Fibroblast of pulmonary artery (primary cell): ENCODE measurements around the gene ZNF672.
"Not testable (repeated sequence)": the region's sequence is repeated elsewhere in the genome, so short reads cannot be mapped to it uniquely, and the experiment has no call there.

Experiments used
- DNase-seq: peaks from one replicate; pipeline ENCODE4 v3.0.0-alpha.2; 2010; ENCODE audit warnings: low read depth
- H3K4me3 ChIP-seq: replicated peaks from 2 replicates; pipeline ENCODE4 v1.5.1; 2011; ENCODE audit warnings: low read depth, mild to moderate bottlenecking, control low read depth, low read length, moderate library complexity
- TF ChIP-seq, protein P1 (sequence below): IDR thresholded peaks from 2 replicates; pipeline ENCODE4 v1.5.1; 2011; ENCODE audit warnings: mild to moderate bottlenecking, control low read depth, low read length, inconsistent platforms; ENCODE audit errors: missing control alignments

Gene ZNF672

GRCh38 chr1:248873993-248874533, 36.0 kb downstream of the ZNF672 start:
- TF ChIP-seq, protein P1, sequence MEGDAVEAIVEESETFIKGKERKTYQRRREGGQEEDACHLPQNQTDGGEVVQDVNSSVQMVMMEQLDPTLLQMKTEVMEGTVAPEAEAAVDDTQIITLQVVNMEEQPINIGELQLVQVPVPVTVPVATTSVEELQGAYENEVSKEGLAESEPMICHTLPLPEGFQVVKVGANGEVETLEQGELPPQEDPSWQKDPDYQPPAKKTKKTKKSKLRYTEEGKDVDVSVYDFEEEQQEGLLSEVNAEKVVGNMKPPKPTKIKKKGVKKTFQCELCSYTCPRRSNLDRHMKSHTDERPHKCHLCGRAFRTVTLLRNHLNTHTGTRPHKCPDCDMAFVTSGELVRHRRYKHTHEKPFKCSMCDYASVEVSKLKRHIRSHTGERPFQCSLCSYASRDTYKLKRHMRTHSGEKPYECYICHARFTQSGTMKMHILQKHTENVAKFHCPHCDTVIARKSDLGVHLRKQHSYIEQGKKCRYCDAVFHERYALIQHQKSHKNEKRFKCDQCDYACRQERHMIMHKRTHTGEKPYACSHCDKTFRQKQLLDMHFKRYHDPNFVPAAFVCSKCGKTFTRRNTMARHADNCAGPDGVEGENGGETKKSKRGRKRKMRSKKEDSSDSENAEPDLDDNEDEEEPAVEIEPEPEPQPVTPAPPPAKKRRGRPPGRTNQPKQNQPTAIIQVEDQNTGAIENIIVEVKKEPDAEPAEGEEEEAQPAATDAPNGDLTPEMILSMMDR, result no peak
- H3K4me3 ChIP-seq, result peak overlapping the region; percentile 86
- peak; percentile 93 for DNase-seq

GRCh38 chr1:248881261-248881660, 43.2 kb downstream of the ZNF672 start:
- no peak overlapping the region for H3K4me3 ChIP-seq
- TF ChIP-seq, protein P1, result no peak
- no peak for DNase-seq

DNA sequence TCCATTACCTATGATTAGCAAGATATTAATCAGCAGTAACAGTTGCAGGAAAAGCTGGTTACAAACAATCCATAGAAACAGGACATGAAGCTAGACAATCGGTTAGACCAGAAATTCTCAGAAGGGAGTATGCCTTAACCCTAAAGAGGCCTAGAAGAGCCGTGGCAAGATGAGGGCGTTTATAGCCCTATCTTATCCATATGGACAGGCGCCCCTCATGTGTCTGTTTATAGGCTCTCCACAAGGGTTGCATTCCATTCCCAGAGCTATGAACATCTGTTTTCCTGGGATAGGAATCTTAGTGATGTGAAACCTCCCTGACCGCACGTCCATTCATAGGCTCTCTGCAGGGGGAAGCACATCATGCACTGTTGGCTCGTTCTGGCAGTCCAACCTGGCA, 44.4 kb downstream of the ZNF672 start:
- DNase-seq, H3K4me3 ChIP-seq: not testable (repeated sequence)

DNA sequence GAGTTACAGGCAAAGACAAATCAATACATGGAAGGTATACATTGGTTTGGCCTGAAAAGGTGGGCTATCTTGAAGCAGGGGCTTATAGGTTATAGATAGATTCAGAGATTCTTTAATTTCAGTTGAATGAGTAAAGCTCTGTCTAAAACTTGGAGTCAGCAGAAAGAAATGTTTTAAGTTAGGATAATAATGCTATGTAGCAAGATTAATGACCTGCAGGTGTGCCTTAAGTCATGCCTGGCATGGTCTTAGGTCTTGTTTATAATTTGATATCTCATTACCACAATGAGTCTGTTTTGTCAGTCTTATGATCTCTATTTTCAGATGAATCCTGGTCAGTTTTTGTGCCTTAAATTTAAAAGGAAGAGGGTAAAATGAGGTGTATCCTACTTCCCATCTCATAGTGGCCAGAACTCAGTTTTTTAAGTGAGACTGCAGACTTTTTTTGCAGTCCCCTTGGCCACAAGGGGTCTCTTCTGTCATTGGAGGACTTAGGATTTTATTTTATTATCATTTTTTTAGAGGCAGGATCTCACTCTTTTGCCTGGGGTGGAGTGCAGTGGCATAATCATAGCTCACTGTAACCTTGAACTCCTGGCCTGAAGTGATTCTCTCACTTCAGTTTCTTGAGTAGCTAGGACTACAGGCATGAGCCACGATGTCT, 46.7 kb downstream of the ZNF672 start:
- H3K4me3 ChIP-seq, result no peak overlapping the region
- no peak for DNase-seq
- TF ChIP-seq, protein P1, result peak; percentile 4

- DNase-seq, result no peak
- H3K4me3 ChIP-seq, result no peak overlapping the region
- TF ChIP-seq, protein P1, result no peak
Observed at GRCh38 chr1:248885646-248886045, 47.6 kb downstream of the ZNF672 start.

DNA sequence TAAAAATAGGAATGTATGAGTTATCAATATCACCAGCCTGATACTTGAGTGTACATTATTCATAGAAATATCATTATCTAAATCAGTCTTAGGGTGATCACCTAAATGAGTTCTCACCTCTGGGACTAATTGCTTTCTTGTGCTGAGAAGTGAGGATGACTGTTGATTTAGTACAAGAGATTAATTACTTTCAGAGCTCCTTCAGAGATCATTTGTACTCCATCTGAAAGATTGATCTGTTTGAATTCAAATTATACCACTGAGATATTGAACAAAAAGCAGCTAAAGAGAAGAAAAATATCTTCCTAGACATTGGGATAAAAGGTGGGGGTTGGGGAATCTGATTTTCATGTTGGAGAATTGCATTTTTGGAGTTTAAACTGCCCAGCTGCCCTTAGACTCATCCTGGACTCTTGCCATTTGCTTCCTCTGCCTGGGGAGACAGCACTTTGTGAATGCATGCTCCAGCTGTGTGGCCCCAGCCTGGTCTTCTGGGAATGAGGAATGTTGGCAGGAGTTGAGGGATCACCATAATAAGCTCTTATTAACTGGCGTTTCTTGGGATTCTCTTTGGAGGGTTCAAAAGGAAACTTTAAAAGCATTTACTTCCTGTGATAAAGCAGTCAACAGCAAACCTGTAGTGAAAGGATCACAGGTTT, 48.3 kb downstream of the ZNF672 start:
- H3K4me3 ChIP-seq, result no peak overlapping the region
- TF ChIP-seq, protein P1, result no peak
- DNase-seq, result peak; percentile 42

- not testable (repeated sequence) for DNase-seq, H3K4me3 ChIP-seq
Observed at GRCh38 chr1:248889914-248890243, 51.9 kb downstream of the ZNF672 start.
